Keratinocyte (primary cell): ENCODE data around the gene SUSD4. TPM values are rescaled to one million over a fixed set of nuclear protein-coding genes. Genes with fewer than 3 reads are reported as not detected.

Experiments used
- DNase-seq: peaks from one replicate; pipeline ENCODE4 v3.0.0-alpha.2; 2011; ENCODE audit warnings: low read depth, missing footprints, low spot score
- FAIRE-seq: peaks from 2 replicates; lab custom pipeline; 2011; peaks lifted over from hg19 to GRCh38; lab: Jason Lieb, UNC
- H2AFZ ChIP-seq: 2 replicates; pipeline ENCODE4 v1.6.0; 2012; ENCODE audit warnings: low read length, control low read depth, inconsistent platforms; ENCODE audit not compliant: control insufficient read depth
- H3K27ac ChIP-seq: 2 replicates; pipeline ENCODE4 v1.5.1; 2011; ENCODE audit warnings: low read length; ENCODE audit not compliant: control insufficient read depth, insufficient read depth
- H3K27me3 ChIP-seq: 3 replicates; pipeline ENCODE4 v1.6.0; 2011; ENCODE audit warnings: low read length; ENCODE audit not compliant: control insufficient read depth, insufficient read depth; ENCODE audit errors: extremely low read depth
- H3K36me3 ChIP-seq, 2 experiments: 2 replicates in 1 of 2; 3 replicates in 1 of 2; pipeline ENCODE4 v1.5.1; 2011; ENCODE audit warnings: low read length in 2 of 2, mild to moderate bottlenecking in 1 of 2; ENCODE audit not compliant: control insufficient read depth in 2 of 2, insufficient read depth in 2 of 2; ENCODE audit errors: extremely low read depth in 1 of 2
- H3K4me1 ChIP-seq: 3 replicates; pipeline ENCODE4 v1.5.1; 2011; ENCODE audit warnings: low read length; ENCODE audit not compliant: control insufficient read depth, insufficient read depth; ENCODE audit errors: extremely low read depth
- H3K4me2 ChIP-seq: 3 replicates; pipeline ENCODE4 v1.6.0; 2011; ENCODE audit warnings: low read depth, low read length; ENCODE audit not compliant: control insufficient read depth, insufficient read depth; ENCODE audit errors: extremely low read depth
- H3K4me3 ChIP-seq, 3 experiments: fragments of 200-600 bp in 1 of 3; sonication (generic) in 1 of 3; 2 replicates in 2 of 3; 3 replicates in 1 of 3; pipeline ENCODE4 v1.5.1; 2011 to 2016; ENCODE audit warnings: low read length in 3 of 3, mild to moderate bottlenecking in 3 of 3, control low read depth in 2 of 3, inconsistent platforms in 1 of 3, low read depth in 1 of 3, mixed read lengths in 1 of 3, mixed run types in 1 of 3, moderate library complexity in 1 of 3; ENCODE audit not compliant: control insufficient read depth in 2 of 3, insufficient read depth in 2 of 3; ENCODE audit errors: extremely low read depth in 1 of 3
- H3K79me2 ChIP-seq: 2 replicates; pipeline ENCODE4 v1.6.0; 2012; ENCODE audit warnings: low read length; ENCODE audit not compliant: control insufficient read depth, insufficient read depth
- H3K9ac ChIP-seq: 3 replicates; pipeline ENCODE4 v1.6.0; 2011; ENCODE audit warnings: low read length; ENCODE audit not compliant: control insufficient read depth, insufficient read depth; ENCODE audit errors: extremely low read depth
- H3K9me1 ChIP-seq: 3 replicates; pipeline ENCODE4 v1.6.0; 2011; ENCODE audit warnings: low read length; ENCODE audit not compliant: control insufficient read depth, insufficient read depth; ENCODE audit errors: extremely low read depth
- H3K9me3 ChIP-seq: 2 replicates; pipeline ENCODE4 v1.5.1; 2012; ENCODE audit warnings: low read depth, low read length; ENCODE audit not compliant: control insufficient read depth
- H4K20me1 ChIP-seq: 3 replicates; pipeline ENCODE4 v1.6.0; 2011; ENCODE audit warnings: low read length; ENCODE audit not compliant: control insufficient read depth, insufficient read depth; ENCODE audit errors: extremely low read depth
- EZH2 ChIP-seq: IDR thresholded peaks from one replicate; pipeline ENCODE4 v1.6.1; 2012; ENCODE audit warnings: inconsistent platforms, mild to moderate bottlenecking, low read length, moderate library complexity
- dilution Hi-C: fragments of 300-500 bp; cut with MboI; formaldehyde crosslinking; loops from one replicate; pipeline ENCODE4 v1.7.0; 2020; ENCODE audit warnings: low sequenced_read_pairs; ENCODE audit not compliant: extremely low pct_ligation_motif_present
- polyA plus RNA-seq, 5 experiments: library from polyadenylated mRNA; depleted of rRNA in 3 of 5; stranded (reverse) in 3 of 5; stranded (forward) in 1 of 5; unstranded in 1 of 5; fragments of >200 nt; gene quantifications; 1 replicate in 1 of 5; 2 replicates in 3 of 5; 3 replicates in 1 of 5; pipeline versions ENCODE4 v1.2.1 to v1.2.3, GENCODE V29; 2011 to 2012; ENCODE audit warnings: missing spikeins in 2 of 5, low read depth in 1 of 5, low replicate concordance in 1 of 5
- TF ChIP-seq, protein P1 (sequence below), 3 experiments: IDR thresholded peaks in 1 of 3; conservative IDR thresholded peaks in 1 of 3; optimal IDR thresholded peaks in 1 of 3; 2 replicates in 2 of 3; 3 replicates in 1 of 3; pipeline versions ENCODE3 to v1.5.1; 2011; ENCODE audit warnings: low read length in 3 of 3, mild to moderate bottlenecking in 3 of 3, moderate library complexity in 2 of 3, control low read depth in 1 of 3, inconsistent platforms in 1 of 3; ENCODE audit not compliant: insufficient read depth in 2 of 3; ENCODE audit errors: extremely low read depth in 1 of 3

SUSD4 gene
- polyA plus RNA-seq, 1 donor (not counting 4 experiments of a cell fraction or from before 2014, with no cell fraction given) = 1.6 TPM

DNA sequence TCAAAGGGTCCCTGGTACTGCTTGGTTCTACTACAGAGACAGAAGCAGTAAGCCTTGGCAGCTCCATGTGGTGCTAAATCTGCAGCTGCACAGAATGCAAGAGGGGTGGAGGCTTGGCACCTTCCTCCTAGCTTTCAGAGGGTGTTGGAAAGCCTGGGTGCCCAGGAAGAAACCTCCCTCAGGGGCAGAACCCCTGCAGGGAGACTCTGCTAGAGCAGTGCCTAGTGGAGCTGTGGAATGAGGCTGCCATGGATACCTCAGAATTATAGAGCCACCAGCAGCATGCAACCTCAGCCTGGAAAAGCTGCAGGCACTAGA lies 144.7 kb downstream of the SUSD4 start:
- dilution Hi-C loops = no loop called here
- H3K36me3 ChIP-seq = no peaks in the 10 kb centered on the region
- no peaks in the 10 kb centered on the region for H3K27me3 ChIP-seq
- H3K4me3 ChIP-seq = no peak overlapping the region
- DNase-seq (no peak), FAIRE-seq (no peak)
- H3K27ac ChIP-seq = no peak overlapping the region
- no peak overlapping the region for H3K9ac ChIP-seq
- H3K9me3 ChIP-seq = peaks cover 3% of the 10 kb centered on the region
- H3K9me1 ChIP-seq = no peaks in the 10 kb centered on the region
- no peak overlapping the region for H3K4me2 ChIP-seq
- H2AFZ ChIP-seq = no peak overlapping the region
- TF ChIP-seq, protein P1, sequence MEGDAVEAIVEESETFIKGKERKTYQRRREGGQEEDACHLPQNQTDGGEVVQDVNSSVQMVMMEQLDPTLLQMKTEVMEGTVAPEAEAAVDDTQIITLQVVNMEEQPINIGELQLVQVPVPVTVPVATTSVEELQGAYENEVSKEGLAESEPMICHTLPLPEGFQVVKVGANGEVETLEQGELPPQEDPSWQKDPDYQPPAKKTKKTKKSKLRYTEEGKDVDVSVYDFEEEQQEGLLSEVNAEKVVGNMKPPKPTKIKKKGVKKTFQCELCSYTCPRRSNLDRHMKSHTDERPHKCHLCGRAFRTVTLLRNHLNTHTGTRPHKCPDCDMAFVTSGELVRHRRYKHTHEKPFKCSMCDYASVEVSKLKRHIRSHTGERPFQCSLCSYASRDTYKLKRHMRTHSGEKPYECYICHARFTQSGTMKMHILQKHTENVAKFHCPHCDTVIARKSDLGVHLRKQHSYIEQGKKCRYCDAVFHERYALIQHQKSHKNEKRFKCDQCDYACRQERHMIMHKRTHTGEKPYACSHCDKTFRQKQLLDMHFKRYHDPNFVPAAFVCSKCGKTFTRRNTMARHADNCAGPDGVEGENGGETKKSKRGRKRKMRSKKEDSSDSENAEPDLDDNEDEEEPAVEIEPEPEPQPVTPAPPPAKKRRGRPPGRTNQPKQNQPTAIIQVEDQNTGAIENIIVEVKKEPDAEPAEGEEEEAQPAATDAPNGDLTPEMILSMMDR (optimal IDR thresholded peaks at IDR 0.05 in 1 of 3, IDR thresholded peaks at IDR 0.05 in 1 of 3, conservative IDR thresholded peaks at IDR 0.05 in 1 of 3; ENCODE audit: extremely low read depth in 1 of 3, insufficient read depth in 2 of 3, low read length in 3 of 3) = no peak
- H4K20me1 ChIP-seq = no peaks in the 10 kb centered on the region
- no peaks in the 10 kb centered on the region for H3K4me1 ChIP-seq
- H3K79me2 ChIP-seq = no peaks in the 10 kb centered on the region

DNA sequence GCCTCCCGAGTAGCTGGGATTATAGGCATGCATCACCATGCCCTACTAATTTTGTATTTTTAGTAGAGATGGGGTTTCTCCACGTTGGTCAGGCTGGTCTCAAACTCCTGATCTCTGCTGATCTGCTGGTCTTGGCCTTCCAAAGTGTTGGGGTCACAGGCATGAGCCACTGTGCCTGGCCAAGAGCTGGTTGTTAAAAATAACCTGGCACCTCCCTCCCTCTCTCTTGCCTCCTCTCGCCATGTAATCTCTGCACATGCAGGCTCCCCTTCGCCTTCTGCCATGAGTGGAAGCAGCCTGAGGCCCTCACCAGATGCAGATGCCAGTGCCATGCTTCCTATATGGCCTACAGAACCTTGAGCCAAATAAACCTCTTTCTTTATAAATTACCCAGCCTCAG lies 146.2 kb downstream of the SUSD4 start:
- Histone ChIP-seq H3K9ac (no peak overlapping the region), H3K27ac (no peak overlapping the region), H3K27me3 (no peaks in the 10 kb centered on the region), H3K79me2 (no peaks in the 10 kb centered on the region), H3K4me2 (no peak overlapping the region), H3K4me1 (no peaks in the 10 kb centered on the region), H2AFZ (no peak overlapping the region), H4K20me1 (no peaks in the 10 kb centered on the region), H3K36me3 (no peaks in the 10 kb centered on the region), H3K9me3 (peaks cover 3% of the 10 kb centered on the region), H3K4me3 (no peak overlapping the region), H3K9me1 (no peaks in the 10 kb centered on the region)
- no peak for FAIRE-seq
- dilution Hi-C loops = no loop called here
- DNase-seq = no peak
- no peak for TF ChIP-seq EZH2
- TF ChIP-seq, protein P1 (optimal IDR thresholded peaks at IDR 0.05 in 1 of 3, IDR thresholded peaks at IDR 0.05 in 1 of 3, conservative IDR thresholded peaks at IDR 0.05 in 1 of 3; ENCODE audit: extremely low read depth in 1 of 3, insufficient read depth in 2 of 3, low read length in 3 of 3) = no peak
